SK-N-MC (cell line): ENCODE data around the gene C22orf39.

ENCODE experiments used
- EZH2 ChIP-seq: fragments of 200-600 bp; sonication (generic); IDR thresholded peaks from one replicate; pipeline ENCODE4 v1.6.1; 2017; ENCODE audit warnings: antibody characterized with exemption
- POLR2AphosphoS5 ChIP-seq: IDR thresholded peaks from 2 replicates; pipeline ENCODE4 v1.6.1; 2012; ENCODE audit warnings: mild to moderate bottlenecking, low read depth, low read length, borderline replicate concordance

GRCh38 chr22:19438298-19438697 is 9.2 kb downstream of the C22orf39 start:
- TF ChIP-seq EZH2 (no peak), POLR2AphosphoS5 (no peak)
